A549 (cell line): ENCODE measurements around the gene OTOR.

ENCODE experiments used
- CBX2 ChIP-seq: fragments of 200-600 bp; sonication (generic); IDR thresholded peaks from 2 replicates; pipeline ENCODE4 v1.6.1; 2016; ENCODE audit warnings: low read depth, mild to moderate bottlenecking, borderline replicate concordance
- TF ChIP-seq, protein P1 (sequence below): fragments of 450-650 bp; IDR thresholded peaks from 2 replicates; pipeline ENCODE4 v1.6.1; 2014; ENCODE audit warnings: antibody characterized with exemption

DNA sequence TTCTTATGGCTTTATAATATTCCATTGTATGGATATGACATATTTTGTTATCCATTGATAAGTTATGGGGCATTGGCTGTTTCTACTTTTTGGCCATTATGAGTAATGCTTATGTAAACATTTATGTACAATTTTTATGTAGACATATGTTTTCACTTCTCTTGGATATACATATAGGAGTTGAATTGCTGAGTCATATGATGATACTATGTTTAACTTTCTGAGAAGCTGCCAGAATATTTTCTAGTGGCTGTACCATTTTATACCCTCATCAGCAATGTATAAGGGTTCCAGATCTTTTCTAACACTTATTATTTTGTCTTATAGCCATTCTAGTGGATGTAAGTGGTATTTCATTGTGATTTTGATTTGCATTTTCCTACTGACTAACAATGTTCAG, 23.1 kb downstream of the OTOR start:
- TF ChIP-seq, protein P1, sequence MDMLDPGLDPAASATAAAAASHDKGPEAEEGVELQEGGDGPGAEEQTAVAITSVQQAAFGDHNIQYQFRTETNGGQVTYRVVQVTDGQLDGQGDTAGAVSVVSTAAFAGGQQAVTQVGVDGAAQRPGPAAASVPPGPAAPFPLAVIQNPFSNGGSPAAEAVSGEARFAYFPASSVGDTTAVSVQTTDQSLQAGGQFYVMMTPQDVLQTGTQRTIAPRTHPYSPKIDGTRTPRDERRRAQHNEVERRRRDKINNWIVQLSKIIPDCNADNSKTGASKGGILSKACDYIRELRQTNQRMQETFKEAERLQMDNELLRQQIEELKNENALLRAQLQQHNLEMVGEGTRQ: no peak
- no peak for TF ChIP-seq CBX2
